Esophagus squamous epithelium (tissue), 4 donors: Measurements from ENCODE around the gene EPS15.

Experiments
- POLR2A ChIP-seq, 4 donors: fragments of 450-650 bp; IDR thresholded peaks; one replicate each; pipeline ENCODE4 v1.6.1; 2017; ENCODE audit warnings: antibody characterized with exemption in 4 of 4, mild to moderate bottlenecking in 4 of 4, moderate library complexity in 3 of 4
- TF ChIP-seq, protein P1 (sequence below), 6 experiments: fragments of 450-650 bp in 4 of 6; fragments of 200-600 bp in 2 of 6; sonication (generic) in 2 of 6; IDR thresholded peaks; one replicate each; pipeline ENCODE4 v1.5.1; 2016 to 2019; ENCODE audit warnings: antibody characterized with exemption in 6 of 6, mild to moderate bottlenecking in 4 of 6, moderate library complexity in 4 of 6

- TF ChIP-seq POLR2A (IDR thresholded peaks at IDR 0.05) = no peak
- TF ChIP-seq, protein P1, sequence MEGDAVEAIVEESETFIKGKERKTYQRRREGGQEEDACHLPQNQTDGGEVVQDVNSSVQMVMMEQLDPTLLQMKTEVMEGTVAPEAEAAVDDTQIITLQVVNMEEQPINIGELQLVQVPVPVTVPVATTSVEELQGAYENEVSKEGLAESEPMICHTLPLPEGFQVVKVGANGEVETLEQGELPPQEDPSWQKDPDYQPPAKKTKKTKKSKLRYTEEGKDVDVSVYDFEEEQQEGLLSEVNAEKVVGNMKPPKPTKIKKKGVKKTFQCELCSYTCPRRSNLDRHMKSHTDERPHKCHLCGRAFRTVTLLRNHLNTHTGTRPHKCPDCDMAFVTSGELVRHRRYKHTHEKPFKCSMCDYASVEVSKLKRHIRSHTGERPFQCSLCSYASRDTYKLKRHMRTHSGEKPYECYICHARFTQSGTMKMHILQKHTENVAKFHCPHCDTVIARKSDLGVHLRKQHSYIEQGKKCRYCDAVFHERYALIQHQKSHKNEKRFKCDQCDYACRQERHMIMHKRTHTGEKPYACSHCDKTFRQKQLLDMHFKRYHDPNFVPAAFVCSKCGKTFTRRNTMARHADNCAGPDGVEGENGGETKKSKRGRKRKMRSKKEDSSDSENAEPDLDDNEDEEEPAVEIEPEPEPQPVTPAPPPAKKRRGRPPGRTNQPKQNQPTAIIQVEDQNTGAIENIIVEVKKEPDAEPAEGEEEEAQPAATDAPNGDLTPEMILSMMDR (IDR thresholded peaks at IDR 0.05) = no peak
Measured at GRCh38 chr1:51433972-51434510, 85.0 kb downstream of the EPS15 start.
